Activated CD8-positive, alpha-beta memory T cell treated with anti-CD3 and anti-CD28 coated beads, Interleukin-2, amount 50 U/mL, for 48 hours (primary cell): ENCODE data around the gene ENDOV.

Source experiments
- DNase-seq: peaks from one replicate; pipeline ENCODE4 v3.0.0-alpha.2; 2020

ENDOV gene

DNA sequence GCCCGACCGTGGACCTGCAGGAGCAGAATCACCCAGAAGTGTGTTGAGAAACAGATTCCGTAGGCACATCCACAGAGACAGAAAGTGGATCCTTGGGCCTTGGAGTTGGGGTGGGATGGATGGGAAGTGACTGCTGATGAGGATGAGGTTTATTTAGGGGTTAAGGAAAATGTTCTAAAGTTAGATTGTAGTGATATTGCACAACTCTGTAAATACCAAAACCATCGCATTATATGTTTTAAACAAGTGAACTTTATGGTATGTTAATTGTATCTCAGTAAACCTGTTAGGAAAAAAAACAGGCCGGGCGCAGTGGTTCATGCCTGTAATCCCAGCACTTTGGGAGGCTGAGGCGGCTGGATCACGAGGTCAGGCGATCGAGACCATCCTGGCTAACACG lies 3.6 kb downstream of the ENDOV start:
- DNase-seq = no peak

DNA sequence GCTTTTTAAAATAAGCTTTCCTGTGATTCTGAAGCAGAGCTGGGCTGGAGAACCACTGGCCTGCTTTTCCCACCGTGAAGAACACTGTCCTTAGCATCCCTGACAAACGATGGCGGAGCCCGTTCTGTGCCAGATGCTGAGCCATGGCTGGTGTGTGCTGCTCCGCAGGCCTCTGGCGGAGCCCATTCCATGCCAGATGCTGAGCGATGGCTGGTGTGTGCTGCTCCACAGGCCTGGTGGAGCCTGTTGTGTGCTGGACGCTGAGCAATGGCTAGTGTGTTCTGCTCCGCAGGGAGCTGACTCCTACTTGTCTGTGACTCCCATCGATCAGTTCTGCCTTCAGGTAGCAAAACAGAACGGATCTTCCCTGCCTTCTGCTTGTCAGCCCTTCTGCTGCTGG lies 4.3 kb downstream of the ENDOV start:
- no peak for DNase-seq

DNA sequence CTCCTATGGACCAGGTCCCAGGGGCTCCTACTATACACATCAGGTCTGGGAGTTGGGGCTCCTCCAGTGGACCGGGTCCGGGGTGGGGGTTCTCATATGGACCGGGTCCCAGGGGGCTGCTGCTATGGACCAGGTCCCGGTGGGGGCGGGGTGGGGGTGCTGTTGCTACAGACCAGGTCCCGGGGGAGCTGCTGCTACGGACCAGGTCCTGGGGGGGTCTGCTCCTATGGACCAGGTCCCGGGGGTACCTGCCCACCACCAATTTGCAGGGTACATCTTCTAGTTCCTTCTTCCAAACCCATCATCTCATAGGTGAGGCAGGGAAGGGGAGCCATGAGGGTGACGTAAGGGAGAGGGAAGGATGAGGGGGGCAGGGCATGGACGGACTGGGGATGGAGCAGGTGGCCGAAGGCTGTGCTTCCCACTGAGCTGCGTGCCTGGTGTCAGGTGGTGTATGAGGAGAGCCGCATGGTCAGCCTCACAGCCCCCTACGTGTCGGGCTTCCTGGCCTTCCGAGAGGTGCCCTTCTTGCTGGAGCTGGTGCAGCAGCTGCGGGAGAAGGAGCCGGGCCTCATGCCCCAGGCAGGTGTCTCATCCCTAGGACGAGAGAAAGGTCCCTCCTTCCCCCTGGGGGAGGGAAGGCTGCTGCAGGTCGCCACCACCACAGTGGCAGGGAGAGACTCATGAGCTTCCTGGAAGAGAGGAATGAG lies 6.6 kb downstream of the ENDOV start:
- no peak for DNase-seq

DNA sequence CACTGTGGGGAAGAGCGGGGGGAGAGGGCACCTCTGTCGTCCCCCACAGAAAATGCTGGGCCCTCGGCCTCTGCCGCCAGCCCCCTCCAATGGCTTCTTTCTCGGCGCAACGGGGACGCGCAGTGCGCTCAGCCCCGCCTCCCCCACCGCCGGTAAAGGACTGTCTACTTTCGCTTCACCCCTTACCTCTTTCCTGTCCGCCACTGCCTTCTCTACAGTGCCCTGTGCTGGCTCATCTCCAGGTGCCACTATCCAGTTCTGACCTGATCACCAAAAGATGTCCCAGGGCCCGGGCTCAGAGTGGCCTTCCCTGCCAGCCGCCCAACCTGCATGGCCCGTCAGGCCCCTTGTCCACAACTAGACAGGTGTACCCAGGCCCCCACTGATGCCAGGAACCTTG lies 7.3 kb downstream of the ENDOV start:
- no peak for DNase-seq

DNA sequence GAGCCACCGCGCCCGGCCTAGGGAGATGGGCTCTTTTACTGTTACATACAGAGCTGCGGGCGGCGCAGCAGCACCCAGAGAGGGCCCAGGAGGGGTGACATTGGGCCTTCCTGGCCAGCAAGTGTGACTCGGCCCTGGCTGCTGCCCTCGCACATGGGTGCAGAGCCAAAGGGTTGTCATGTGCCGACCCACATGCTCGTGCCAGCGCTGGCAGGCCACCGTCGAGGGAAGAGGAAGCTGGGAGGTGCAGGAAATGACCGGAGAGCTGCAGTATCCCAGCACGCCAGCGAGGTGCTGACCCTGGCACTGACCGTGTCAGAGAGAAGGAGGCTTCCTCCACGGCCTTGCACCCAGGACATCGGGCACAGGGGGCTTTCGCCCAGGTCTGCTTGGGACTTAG lies 8.0 kb downstream of the ENDOV start:
- no peak for DNase-seq

DNA sequence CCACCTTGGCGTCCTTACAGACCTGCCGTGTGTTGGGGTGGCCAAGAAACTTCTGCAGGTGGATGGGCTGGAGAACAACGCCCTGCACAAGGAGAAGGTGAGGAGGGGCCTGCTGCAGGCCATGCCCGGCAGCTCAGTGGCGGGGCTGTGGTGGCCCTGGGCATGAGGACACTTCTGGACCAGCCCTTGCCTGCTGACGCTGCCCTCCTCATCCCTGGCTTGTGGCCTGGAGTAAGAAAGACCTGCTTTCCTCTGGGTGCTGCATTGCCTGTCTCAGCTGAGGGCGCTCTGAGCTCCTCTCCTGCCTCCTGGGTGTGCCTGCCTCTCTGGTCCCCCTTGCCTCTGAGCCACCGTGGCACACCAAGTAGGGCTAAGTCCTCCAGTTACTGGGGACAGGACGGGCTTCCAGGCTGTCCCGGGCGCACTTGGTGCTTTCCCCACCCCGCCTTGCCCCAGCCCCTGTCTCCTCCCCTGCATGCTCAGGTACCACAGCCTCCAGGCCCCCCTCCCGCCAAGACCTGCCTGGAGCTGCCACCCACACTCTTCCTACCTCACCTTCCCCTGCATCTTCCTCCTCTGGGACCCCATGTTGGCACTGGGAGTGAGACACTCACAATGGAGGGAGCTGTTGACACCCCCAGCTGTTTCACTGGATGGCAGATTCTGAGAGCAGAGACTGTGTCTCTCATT lies 8.7 kb downstream of the ENDOV start:
- DNase-seq = no peak

DNA sequence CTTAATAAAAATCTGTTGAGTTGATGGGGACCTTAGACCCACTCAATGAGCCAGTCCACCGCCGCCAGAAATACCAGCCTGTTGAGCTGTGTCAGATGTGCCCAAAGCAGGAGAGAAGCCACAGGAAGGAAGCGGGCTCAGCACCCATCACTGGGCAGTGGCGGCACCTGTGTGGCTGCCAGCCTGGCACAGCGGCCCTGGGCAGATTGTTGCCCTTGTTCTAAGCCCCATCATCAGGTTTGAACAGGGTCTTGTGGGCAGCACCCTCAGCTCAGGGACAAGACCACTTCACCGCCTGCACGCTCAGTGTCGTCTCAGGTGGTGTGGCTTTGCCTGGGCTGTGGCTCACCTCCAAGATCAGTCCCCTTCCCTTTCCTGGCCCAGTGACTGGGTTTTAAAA lies 9.3 kb downstream of the ENDOV start:
- no peak for DNase-seq

DNA sequence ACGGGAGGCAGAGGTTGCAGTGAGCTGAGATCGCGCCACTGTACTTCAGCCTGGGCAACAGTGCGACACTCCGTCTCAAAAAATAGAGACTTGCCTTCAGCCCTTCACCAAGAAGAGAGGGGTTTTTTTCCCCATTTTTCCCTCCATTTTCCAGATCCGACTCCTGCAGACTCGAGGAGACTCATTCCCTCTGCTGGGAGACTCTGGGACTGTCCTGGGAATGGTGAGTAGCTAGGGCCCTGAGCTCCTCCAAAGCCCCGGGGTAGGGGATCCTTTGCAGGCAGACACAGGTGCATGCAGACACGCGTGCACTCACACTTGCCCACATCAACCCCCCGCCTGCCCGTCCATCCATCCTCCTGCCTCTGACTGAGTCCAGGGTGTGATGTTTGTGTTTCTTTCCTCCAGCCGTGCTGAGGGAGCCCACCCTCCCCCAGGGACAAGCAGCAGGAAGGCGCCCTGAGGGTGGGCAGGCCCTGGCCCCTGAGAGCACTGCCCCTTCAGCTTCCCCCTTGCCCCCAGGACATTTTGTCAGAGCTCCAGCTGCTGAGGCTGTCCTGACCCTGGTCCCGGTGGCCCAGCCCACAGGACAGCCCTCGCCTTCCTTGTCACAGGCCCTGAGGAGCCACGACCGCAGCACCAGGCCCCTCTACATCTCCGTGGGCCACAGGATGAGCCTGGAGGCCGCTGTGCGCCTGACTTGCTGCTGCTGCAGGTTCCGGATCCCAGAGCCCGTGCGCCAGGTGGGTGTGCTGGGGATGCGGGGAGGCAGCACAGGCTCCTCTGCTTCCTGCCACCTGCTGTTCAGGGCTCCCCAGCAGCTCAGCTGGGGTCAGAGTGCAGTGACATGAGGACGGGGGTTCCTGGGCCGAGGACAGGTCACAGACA lies 10.2 kb downstream of the ENDOV start:
- DNase-seq = no peak

DNA sequence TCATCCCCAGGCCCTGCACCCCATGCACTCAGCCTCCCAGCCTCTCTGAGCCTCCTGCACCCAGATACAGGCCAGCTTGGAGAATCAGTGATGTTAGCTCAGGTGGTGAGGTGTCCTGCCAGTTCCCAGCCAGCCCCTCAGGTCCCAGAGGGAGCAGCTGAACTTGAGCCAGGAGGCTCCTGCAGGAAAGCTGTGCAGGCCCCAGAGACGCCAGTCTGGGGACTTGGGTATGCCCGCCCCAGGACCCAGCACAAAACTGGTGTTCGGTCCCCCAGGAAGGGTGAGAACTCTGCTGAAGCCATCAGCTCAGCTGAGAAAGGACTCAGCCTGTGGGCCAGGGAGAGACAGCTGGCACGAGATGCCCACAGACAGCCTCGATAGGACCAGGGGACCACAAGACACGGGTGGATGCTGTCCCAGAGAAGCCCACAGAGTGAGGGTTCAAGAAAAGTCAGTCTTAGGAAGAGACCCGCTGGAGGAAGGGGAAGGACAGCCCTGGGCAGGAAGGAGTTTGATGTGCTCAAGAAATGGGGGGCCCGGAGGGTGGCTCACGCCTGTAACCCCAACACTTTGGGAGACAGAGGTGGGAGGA lies 11.0 kb downstream of the ENDOV start:
- no peak for DNase-seq

DNA sequence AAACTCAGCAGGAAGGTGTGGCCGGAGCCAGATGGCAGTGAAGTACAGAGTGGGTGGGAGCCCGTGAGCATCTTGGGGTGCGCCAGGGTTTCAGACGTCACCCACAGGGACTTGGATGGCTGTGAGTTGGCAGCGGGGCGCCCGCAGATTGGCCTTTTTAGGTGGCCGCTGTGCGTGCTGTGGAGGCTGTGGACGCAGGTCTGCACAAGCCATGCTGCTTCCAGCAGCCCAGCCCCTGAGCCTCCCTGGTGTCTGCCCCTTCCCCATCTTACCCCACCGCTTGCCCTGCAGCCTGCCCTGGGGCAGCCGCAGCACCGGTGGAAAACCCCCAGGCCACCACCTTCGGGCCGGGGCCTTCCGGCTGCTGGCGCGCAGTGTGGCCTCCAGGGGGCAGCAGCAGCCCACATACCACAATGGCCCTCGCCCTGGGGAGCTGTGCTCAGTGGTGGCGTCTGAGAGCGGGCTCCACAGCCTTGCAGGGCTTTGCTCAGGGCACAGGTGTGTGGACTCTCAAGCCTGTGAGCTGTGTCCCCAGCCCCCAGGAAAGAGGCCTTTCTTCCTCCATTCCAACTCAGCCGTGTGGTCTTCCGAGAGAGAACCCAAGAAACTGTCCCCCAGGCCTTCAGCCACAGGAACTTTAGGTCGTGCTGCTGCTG lies 11.8 kb downstream of the ENDOV start:
- DNase-seq = peak; percentile 96

DNA sequence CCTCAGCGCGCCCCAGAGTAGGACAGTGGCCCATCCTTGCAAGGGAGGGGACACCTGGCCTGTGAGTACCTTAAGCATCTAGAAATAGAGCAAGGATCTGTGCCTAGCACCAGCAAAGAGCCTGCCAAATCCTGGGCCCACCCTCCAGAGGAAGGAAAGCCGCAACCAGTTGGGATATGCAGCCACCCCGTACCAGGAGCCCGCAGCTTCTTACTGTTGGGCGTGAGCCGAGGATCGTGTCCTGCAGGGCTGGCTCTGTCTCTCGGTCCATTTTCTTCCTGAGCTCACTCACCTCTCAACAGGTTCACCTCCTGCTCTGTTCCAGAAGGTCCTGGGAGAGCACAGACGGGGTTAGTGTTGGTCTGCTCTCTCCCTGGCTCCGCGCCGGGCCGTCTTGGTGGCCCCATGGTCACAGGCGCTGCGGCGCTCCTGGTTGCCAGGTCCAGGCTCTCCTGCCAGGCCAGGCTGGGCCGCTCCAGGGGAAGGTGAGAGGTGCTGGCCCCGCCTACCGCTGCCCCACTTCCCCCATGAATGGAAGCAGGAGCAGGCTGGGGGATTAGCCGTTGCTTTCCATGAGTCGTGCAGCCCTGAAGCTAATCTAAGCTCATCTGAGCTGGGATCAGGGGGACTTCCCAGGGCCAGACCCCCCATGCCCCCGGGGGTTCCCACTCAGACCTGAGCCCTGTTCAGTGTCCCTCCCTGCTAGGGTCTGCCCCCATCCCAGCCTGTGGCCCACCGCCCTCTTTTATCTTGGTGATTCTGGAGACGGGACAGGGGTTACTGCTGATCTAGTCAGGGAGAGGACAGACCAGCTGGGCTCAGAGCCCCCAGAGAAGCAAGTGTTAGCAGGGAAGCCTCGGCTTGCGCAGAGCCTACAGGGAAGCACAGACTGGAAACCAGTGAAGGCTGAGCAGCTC lies 12.7 kb downstream of the ENDOV start:
- DNase-seq = no peak

DNA sequence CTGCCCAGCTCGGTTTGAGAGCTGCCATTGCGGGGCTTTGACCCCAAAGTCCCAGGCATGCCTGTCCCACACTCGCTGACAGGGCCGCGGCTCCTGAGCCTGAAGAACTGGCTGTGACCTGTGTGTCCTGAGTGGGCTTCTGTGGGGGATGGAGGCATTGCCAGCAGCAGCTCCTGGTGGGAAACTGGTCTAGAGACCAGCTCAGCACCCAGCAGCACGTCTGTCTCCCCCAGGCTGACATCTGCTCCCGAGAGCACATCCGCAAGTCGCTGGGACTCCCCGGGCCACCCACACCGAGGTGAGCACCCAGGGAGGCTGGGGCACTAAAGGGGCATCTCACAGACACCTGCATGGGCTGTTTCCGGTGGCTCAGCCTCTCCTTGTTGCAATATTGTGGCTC lies 13.4 kb downstream of the ENDOV start:
- DNase-seq = no peak

DNA sequence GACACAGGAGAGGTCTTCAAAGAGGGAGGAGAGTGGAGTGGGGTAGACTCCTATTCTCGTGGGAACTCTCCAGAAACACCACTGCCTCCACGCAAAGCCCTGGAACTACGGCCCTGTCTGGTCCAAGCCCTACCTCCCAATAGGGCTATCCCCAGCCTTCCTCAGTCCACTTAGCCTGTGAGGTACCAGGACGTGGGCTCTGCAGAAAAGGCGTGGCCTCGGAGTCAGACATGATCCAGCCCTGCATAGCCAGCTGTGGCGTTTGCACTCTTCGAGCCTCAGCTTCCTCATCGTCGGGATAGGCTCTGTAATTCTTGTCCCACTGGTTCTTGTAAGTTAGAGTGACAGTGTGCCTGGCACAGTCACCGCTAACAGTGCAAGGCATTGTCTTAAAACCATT lies 13.8 kb downstream of the ENDOV start:
- DNase-seq = no peak

DNA sequence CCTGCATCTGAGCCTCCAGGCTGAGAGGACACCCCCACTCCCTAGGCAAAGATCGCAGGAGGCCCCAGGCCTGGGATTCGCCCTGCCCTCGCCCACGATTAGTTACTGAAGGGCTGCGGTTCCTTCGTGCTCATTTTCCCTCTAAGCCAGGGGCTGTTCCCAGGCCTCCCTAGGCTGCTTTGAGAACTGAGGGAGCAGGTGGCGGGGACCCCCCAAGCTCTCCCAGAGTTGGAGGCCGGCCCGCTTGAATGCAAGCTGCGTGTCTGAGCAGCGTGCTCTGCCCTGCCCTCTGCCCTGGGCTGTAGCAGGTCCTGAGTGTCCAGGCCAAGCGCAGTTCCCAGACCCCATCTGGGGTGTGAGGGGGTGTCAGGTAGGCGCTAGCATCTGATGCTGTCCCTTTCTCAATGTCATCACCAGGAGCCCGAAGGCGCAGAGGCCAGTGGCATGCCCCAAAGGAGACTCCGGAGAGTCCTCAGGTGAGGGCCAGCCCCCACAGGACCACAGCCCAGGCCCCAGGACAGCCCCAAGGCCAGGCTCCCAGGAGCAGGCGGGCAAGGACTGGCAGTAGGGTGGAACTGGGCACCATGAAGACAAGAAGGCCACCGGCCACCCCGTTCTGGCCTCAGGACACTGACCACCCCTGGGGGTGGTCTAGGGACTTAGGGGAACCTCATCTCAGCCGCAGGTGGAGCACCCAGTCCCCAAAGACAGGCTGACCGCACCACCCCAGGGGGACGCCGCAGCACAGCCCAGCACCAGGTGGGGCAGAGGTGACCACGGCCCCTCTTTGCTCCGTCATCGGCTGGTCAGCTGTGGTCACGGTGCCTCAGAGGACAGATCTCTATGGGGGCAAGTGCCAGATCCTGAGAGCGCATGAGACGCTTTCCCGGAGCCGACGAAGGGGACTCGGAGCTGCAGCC lies 14.6 kb downstream of the ENDOV start:
- DNase-seq = no peak

DNA sequence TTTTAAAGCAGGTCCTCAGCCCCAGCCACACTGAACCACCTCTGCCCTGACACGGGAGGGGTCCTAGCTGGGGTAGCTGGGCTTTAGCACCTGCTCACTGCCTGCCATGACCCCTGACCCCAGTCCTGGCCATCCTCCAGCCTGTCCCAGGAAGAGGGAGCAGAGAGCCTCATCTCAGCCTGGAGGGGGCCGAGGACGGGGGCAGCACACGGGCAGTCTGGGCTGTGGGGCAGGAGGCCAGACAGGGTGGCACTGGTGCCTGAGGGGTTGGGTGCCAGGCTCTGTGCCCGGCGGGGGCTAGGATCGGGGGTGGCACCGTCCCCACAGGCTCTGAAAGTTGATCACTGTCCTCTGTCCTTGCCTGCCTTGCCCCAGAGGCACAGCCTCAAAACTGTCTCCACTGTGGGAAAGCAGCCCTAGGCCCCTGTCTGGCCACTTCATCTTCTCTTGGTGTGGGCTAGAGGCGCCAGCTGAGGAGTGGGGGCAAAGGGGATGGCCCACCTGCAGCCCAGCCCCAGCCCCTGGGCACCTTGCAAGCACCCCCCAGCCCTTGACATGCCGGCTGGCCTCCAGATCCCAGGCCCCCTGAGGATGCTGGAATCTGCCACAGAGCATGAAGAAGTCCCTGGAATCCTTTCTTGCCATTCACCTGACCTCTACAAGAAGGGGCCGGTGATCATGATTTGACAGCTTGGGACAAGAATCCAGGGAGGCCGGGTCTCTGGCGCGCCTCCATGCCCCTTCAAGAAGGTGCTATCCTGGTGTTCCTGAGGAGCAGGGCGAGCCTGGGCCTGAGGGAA lies 15.7 kb downstream of the ENDOV start:
- no peak for DNase-seq

DNA sequence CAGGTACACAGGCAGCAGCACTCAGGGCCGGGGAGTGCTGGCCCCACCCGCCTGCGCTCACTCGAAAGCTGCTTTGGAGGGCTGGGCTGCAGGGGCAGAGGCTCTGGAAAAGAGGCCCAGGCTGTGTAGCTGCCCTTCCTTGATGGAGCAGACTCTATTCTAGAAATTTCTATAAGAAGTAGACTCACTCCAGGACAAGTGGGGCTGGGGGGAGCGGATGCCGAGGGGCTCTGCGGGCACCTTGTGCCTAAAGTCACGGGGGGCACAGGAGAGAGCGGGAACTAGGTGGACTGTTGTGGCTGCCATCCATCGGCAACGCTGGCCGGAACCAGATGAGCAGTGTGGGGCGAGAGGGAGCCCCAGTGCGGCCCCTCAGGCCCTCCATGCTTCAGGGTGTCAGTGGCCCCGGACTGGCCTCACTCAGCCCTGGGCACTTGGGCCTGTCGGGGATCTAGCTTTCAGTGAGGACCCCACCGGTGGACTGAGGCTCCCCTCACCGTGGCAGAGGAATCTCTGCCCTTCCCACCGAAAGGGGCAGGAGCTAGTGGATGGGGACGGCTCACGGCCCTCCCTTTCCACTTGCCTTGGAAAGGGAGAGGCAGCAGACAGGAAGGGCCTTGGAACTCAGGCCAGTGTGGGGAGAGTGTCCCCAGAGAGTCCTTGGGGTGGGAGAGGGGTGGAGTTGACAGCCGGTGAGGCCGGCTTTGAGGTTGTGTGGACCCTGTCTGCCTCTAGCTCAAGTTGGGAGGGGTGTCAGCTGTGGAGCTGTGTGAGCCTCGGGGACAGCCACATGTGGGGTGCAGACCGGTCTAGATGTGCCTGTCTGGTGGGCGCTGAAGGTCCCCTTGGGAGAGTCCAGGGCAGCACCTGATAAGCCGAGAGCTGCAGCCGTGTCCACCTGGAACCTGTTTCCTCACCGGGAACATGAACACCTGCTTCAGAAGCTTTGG lies 16.6 kb downstream of the ENDOV start:
- no peak for DNase-seq

DNA sequence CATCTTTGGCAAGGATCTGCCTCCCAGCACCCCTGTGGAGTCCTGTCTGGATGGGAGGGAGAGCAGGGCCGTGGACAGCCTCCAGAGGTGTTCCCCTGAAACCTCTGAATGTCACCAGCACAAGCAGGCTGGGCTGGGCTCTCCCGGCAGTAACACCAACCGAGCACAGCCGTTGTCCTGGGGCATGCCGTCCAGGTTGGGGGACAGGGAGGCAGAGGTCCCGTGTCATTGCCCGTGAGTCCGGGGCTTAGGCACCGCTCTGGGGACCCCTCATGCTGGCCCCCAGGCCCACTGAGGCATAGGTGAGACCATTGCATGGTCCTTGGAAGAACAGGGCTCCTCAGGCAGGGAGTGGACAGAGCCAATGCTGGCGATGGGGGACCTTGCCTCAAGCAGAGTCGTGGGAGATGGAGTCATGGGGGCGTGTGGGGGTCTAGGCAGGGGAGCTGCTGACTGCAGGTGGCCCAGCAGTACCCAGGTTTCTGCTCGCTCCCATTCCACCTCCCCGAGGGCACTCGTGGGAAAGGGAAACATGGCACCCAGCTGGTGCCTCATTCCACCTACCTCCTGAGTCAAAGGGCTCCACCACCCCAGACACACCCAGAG lies 17.5 kb downstream of the ENDOV start:
- DNase-seq = no peak

DNA sequence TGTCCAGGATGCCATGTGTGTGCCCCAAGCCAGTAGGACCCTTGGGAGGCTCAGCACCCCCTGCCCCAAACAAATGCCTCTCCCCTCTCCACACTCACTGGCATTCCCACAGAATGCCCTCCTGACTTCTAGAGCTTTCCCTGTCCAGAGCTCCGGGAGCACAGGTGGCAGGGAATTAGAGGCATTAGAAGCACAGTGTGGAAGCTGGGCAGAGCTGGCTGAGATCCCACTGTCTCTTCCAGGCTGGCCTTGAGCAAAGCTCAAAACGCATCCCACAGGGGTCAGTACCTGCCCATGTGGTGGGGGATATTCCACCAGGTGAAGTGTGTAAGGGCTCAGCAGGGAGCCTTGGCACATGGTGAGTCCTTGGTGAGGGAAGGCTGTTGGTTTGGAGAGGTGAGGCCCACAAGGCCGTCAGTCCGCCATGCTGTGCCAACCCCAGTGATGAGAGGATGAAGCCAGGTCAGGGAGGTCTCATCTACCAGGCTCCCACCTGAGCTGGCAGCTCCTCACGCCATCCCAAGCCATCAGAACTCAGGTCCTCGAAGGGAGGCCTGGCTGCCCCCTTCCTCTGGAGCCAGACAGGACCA lies 18.1 kb downstream of the ENDOV start:
- no peak for DNase-seq
